Smooth muscle cell (in vitro differentiated cells): ENCODE measurements around the gene PLXNA4. TPM values are rescaled to one million over a fixed set of nuclear protein-coding genes. Genes with fewer than 3 reads are reported as not detected.
A peak's percentile ranks its signal among the peaks of the same experiment; 100 is the strongest.

Experiments used
- DNase-seq: peaks from one replicate; lab custom pipeline; 2025; ENCODE audit not compliant: unreplicated experiment; lab: John Stamatoyannopoulos, UW
- H2AFZ ChIP-seq: fragments of 200-600 bp; sonication (generic); 2 replicates; pipeline ENCODE4 v1.6.0; 2016; ENCODE audit warnings: antibody characterized with exemption, low read depth, mild to moderate bottlenecking
- H3F3A ChIP-seq: fragments of 200-600 bp; sonication (generic); 2 replicates; pipeline ENCODE4 v1.6.0; 2017; ENCODE audit warnings: antibody characterized with exemption, low read depth
- H3K27ac ChIP-seq: fragments of 200-600 bp; sonication (generic); 2 replicates; pipeline ENCODE4 v1.5.1; 2016; ENCODE audit warnings: low read depth, mild to moderate bottlenecking
- H3K27me3 ChIP-seq: fragments of 200-600 bp; sonication (generic); 2 replicates; pipeline ENCODE4 v1.6.1; 2016; ENCODE audit warnings: low read depth, mild to moderate bottlenecking
- H3K36me3 ChIP-seq: fragments of 200-600 bp; sonication (generic); 2 replicates; pipeline ENCODE4 v1.5.1; 2016; ENCODE audit warnings: low read depth
- H3K4me1 ChIP-seq: fragments of 200-600 bp; sonication (generic); 2 replicates; pipeline ENCODE4 v1.5.1; 2016; ENCODE audit warnings: low read depth
- H3K4me2 ChIP-seq: fragments of 200-600 bp; sonication (generic); 2 replicates; pipeline ENCODE4 v1.6.0; 2016; ENCODE audit warnings: mild to moderate bottlenecking
- H3K4me3 ChIP-seq: fragments of 200-600 bp; sonication (generic); 2 replicates; pipeline ENCODE4 v1.5.1; 2016; ENCODE audit warnings: mild to moderate bottlenecking
- H3K79me2 ChIP-seq: fragments of 200-600 bp; sonication (generic); 2 replicates; pipeline ENCODE4 v1.6.0; 2016; ENCODE audit warnings: low read depth, mild to moderate bottlenecking
- H3K9ac ChIP-seq: fragments of 200-600 bp; sonication (generic); 2 replicates; pipeline ENCODE4 v1.6.0; 2016; ENCODE audit warnings: low read depth
- H3K9me3 ChIP-seq: fragments of 200-600 bp; sonication (generic); replicated peaks from 2 replicates; pipeline ENCODE4 v1.5.1; 2016; ENCODE audit warnings: low read depth
- H4K20me1 ChIP-seq: fragments of 200-600 bp; sonication (generic); 2 replicates; pipeline ENCODE4 v1.6.0; 2016; ENCODE audit warnings: low read depth
- CTCF ChIP-seq: fragments of 200-600 bp; sonication (generic); IDR thresholded peaks from 2 replicates; pipeline ENCODE4 v1.5.1; 2017; ENCODE audit warnings: borderline replicate concordance, mild to moderate bottlenecking, antibody characterized with exemption; ENCODE audit not compliant: insufficient read depth, poor library complexity, severe bottlenecking
- WGBS: methylation state at CpG from one replicate; pipeline ENCODE4 v1.1.7; 2016; ENCODE audit warnings: low lambda C conversion rate; 5-methylcytosine and 5-hydroxymethylcytosine counted together
- polyA plus RNA-seq: library from polyadenylated mRNA; unstranded; fragments of >200 nt; fragmentation: Nextera tagmentation; extraction: Ambion mirVana; gene quantifications from 2 replicates; pipeline ENCODE4 v1.2.1, GENCODE V29; 2016
- total RNA-seq: library from RNA; depleted of rRNA; stranded (reverse); fragments of >200 nt; gene quantifications from 2 replicates; pipeline ENCODE4 v1.2.3, GENCODE V29; 2014

The PLXNA4 gene
- total and polyA plus RNA-seq, 2 experiments from 2014 or later, result 8.5 to 9.9 TPM

DNA sequence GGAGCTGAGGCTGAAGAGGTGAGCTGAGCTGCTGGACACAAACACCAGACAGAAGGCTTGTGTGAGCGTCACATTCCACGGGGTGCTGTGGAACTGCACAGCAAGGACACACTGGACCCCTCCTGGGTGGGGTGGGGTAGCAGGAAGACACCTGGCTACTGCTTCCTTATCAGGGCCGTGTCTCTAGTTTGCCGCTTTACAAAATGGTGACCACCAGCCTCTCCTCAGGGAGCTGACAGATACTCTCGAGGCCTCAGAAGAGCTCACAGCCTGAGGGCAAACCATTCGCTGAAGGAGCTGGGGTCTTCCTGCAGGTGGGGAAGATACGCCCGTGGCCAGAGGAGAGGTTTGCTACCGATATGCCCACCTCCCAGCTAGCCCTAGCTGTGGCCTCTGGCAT, 461.9 kb downstream of the PLXNA4 start:
- TF ChIP-seq CTCF, result no peak
- WGBS, result 95% methylated on average over 9 of the region's 9 CpGs
- Histone ChIP-seq H3F3A (peaks cover 15% of the 10 kb centered on the region), H3K27me3 (no peaks in the 10 kb centered on the region), H3K27ac (peak overlapping the region; percentile 51), H4K20me1 (no peaks in the 10 kb centered on the region), H3K4me1 (no peaks in the 10 kb centered on the region), H3K9ac (no peak overlapping the region), H3K9me3 (no peaks in the 10 kb centered on the region), H3K79me2 (no peaks in the 10 kb centered on the region), H3K4me3 (no peak overlapping the region), H3K36me3 (no peaks in the 10 kb centered on the region), H2AFZ (peak overlapping the region; percentile 15), H3K4me2 (peak overlapping the region; percentile 29)
- DNase-seq, result no peak

GRCh38 chr7:132113536-132114371, 462.5 kb downstream of the PLXNA4 start:
- Histone ChIP-seq H3K4me2 (peak overlapping the region; percentile 29), H2AFZ (peak overlapping the region; percentile 15), H3F3A (peaks cover 15% of the 10 kb centered on the region), H3K36me3 (no peaks in the 10 kb centered on the region), H3K79me2 (no peaks in the 10 kb centered on the region), H3K9me3 (no peaks in the 10 kb centered on the region), H4K20me1 (no peaks in the 10 kb centered on the region), H3K4me3 (no peak overlapping the region), H3K9ac (no peak overlapping the region), H3K4me1 (peaks cover 5% of the 10 kb centered on the region), H3K27me3 (no peaks in the 10 kb centered on the region), H3K27ac (peak overlapping the region; percentile 51)
- peak; percentile 27 for DNase-seq
- TF ChIP-seq CTCF, result peak; percentile 65
- 44% methylated on average over 21 of the region's 21 CpGs for WGBS

GRCh38 chr7:132112657-132113056, 463.6 kb downstream of the PLXNA4 start:
- Histone ChIP-seq H2AFZ (no peak overlapping the region), H3K36me3 (no peaks in the 10 kb centered on the region), H3K4me1 (peaks cover 11% of the 10 kb centered on the region), H3K9me3 (no peaks in the 10 kb centered on the region), H4K20me1 (no peaks in the 10 kb centered on the region), H3F3A (peaks cover 15% of the 10 kb centered on the region), H3K27ac (no peak overlapping the region), H3K27me3 (no peaks in the 10 kb centered on the region), H3K4me3 (no peak overlapping the region), H3K9ac (no peak overlapping the region), H3K79me2 (no peaks in the 10 kb centered on the region), H3K4me2 (no peak overlapping the region)
- 47% methylated on average over 4 of the region's 4 CpGs for WGBS
- TF ChIP-seq CTCF, result no peak
- DNase-seq, result no peak

- 62% methylated on average over 2 of the region's 2 CpGs for WGBS
- H3K36me3 ChIP-seq, result no peaks in the 10 kb centered on the region
- no peaks in the 10 kb centered on the region for H3K79me2 ChIP-seq
These were observed 464.2 kb downstream of the PLXNA4 start for GRCh38 chr7:132112106-132112505.

More at GRCh38 chr7:132112106-132112505, 464.2 kb downstream of the PLXNA4 start:
- Histone ChIP-seq H3K9me3 (no peaks in the 10 kb centered on the region), H3K27me3 (no peaks in the 10 kb centered on the region), H4K20me1 (no peaks in the 10 kb centered on the region), H3K9ac (no peak overlapping the region), H3K4me1 (peaks cover 11% of the 10 kb centered on the region), H2AFZ (no peak overlapping the region), H3K27ac (no peak overlapping the region), H3K4me3 (no peak overlapping the region), H3F3A (peaks cover 15% of the 10 kb centered on the region), H3K4me2 (no peak overlapping the region)
- DNase-seq, result no peak
- no peak for TF ChIP-seq CTCF
